Keratinocyte (primary cell): Measurements from ENCODE around the gene OR2J1.

Experiments
- CTCF ChIP-seq, 3 experiments: IDR thresholded peaks in 1 of 3; conservative IDR thresholded peaks in 1 of 3; optimal IDR thresholded peaks in 1 of 3; 2 replicates in 2 of 3; 3 replicates in 1 of 3; pipeline versions ENCODE3 to v1.5.1; 2011; ENCODE audit warnings: low read length in 3 of 3, mild to moderate bottlenecking in 3 of 3, moderate library complexity in 2 of 3, control low read depth in 1 of 3, inconsistent platforms in 1 of 3; ENCODE audit not compliant: insufficient read depth in 2 of 3; ENCODE audit errors: extremely low read depth in 1 of 3
- EZH2 ChIP-seq: IDR thresholded peaks from one replicate; pipeline ENCODE4 v1.6.1; 2012; ENCODE audit warnings: inconsistent platforms, mild to moderate bottlenecking, low read length, moderate library complexity

GRCh38 chr6:29097803-29098202 is 1.5 kb upstream of the OR2J1 start:
- TF ChIP-seq CTCF (optimal IDR thresholded peaks at IDR 0.05 in 1 of 3, IDR thresholded peaks at IDR 0.05 in 1 of 3, conservative IDR thresholded peaks at IDR 0.05 in 1 of 3; ENCODE audit: extremely low read depth in 1 of 3, insufficient read depth in 2 of 3, low read length in 3 of 3): no peak
- TF ChIP-seq EZH2: no peak
